H1 (cell line): ENCODE data around the gene SOWAHC.

Source experiments
- CEBPB ChIP-seq: IDR thresholded peaks from 2 replicates; pipeline ENCODE4 v1.6.1; 2012; ENCODE audit warnings: low read depth, low read length
- CHD2 ChIP-seq: IDR thresholded peaks from 2 replicates; pipeline ENCODE4 v1.6.1; 2012; ENCODE audit warnings: low read length, improper control_type of control experiment
- CREB1 ChIP-seq: IDR thresholded peaks from 2 replicates; pipeline ENCODE4 v1.6.1; 2012; ENCODE audit warnings: inconsistent platforms
- CTCF ChIP-seq, 3 experiments: IDR thresholded peaks; 1 replicate in 2 of 3; 2 replicates in 1 of 3; pipeline versions ENCODE4 v1.5.1 to v1.6.1; 2011; ENCODE audit warnings: low read length in 3 of 3, mild to moderate bottlenecking in 3 of 3, inconsistent platforms in 2 of 3, low read depth in 1 of 3, moderate library complexity in 1 of 3; ENCODE audit not compliant: insufficient read depth in 1 of 3; ENCODE audit errors: control extremely low read depth in 1 of 3
- EP300 ChIP-seq, 2 experiments: IDR thresholded peaks; 1 replicate in 1 of 2; 2 replicates in 1 of 2; pipeline ENCODE4 v1.6.1; 2011 to 2012; ENCODE audit warnings: low read depth in 2 of 2, low read length in 2 of 2, mild to moderate bottlenecking in 2 of 2, borderline replicate concordance in 1 of 2, inconsistent platforms in 1 of 2, moderate library complexity in 1 of 2
- EZH2 ChIP-seq: fragments of 200-600 bp; sonication (generic); IDR thresholded peaks from 2 replicates; pipeline ENCODE4 v1.7.1; 2012; ENCODE audit warnings: low read depth, mild to moderate bottlenecking, moderate library complexity, low read length, inconsistent platforms; ENCODE audit not compliant: severe bottlenecking
- JUND ChIP-seq: IDR thresholded peaks from 2 replicates; pipeline ENCODE4 v1.6.1; 2011; ENCODE audit warnings: mild to moderate bottlenecking, improper control_type of control experiment, low read length
- PHF8 ChIP-seq: fragments of 200-600 bp; sonication (generic); conservative IDR thresholded peaks from 2 replicates; pipeline ENCODE4 v1.7.1; 2012; ENCODE audit warnings: low read depth, mild to moderate bottlenecking, inconsistent platforms, low read length, moderate library complexity
- POLR2A ChIP-seq, 2 experiments: IDR thresholded peaks; 1 replicate in 1 of 2; 2 replicates in 1 of 2; pipeline ENCODE4 v1.6.1; 2011; ENCODE audit warnings: low read depth in 2 of 2, low read length in 2 of 2, mild to moderate bottlenecking in 2 of 2; ENCODE audit errors: control extremely low read depth in 1 of 2
- POLR2AphosphoS5 ChIP-seq: IDR thresholded peaks from 2 replicates; pipeline ENCODE4 v1.6.1; 2011; ENCODE audit warnings: low read depth, low read length
- RFX5 ChIP-seq: IDR thresholded peaks from 2 replicates; pipeline ENCODE4 v1.6.1; 2011; ENCODE audit warnings: low read depth, low read length, improper control_type of control experiment, borderline replicate concordance
- SIX5 ChIP-seq: IDR thresholded peaks from 2 replicates; pipeline ENCODE4 v1.6.1; 2011; ENCODE audit warnings: mild to moderate bottlenecking, low read depth, low read length
- SUZ12 ChIP-seq: fragments of 200-600 bp; sonication (generic); IDR thresholded peaks from 2 replicates; pipeline ENCODE4 v1.6.1; 2012; ENCODE audit warnings: mild to moderate bottlenecking, inconsistent platforms, low read length, moderate library complexity, mixed read lengths
- ZNF274 ChIP-seq: IDR thresholded peaks from 2 replicates; pipeline ENCODE4 v1.7.0; 2012; ENCODE audit warnings: low read length, borderline replicate concordance; ENCODE audit errors: extremely low read depth

DNA sequence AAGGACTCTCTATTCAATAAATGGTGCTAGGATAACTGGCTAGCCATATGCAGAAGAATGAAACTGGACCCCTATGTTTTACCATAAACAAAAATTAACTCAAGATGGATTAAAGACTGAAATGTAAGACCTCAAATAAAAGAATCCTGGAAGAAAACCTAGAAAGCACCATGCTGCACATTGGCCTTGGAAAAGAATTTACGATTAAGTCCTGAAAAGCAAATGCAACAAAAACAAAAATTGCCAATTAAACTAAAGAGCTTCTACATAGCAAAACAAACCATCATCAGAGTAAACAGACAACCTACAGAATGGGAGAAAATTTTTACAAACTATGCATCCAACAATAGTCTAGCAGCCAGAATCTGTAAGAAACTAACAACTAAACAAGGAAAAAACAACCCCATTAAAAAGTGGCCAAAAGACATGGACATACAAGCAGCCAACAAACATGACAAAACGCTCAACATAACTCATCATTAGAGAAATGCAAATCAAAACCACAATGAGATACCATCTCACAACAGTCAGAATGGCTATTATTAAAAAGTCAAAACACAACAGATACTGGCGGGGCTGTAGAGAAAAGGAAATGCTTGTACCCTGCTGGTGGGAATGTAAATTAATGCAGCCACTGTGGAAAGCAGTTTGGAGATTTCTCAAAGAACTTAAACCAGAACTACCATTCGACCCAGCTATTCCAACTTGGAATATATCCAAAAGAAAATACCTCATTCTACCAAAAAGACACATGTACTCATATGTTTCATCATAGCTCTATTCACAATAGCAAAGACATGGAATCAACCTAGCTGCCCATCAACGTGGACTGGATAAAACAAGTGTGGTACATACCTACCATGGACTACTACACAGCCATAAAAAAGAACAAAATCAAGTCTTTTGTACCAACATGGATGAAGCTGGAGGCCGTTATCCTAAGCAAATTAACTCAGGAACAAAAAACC lies 31.0 kb upstream of the SOWAHC start:
- TF ChIP-seq CTCF (IDR thresholded peaks at IDR 0.05; ENCODE audit: control extremely low read depth in 1 of 3, insufficient read depth in 1 of 3, low read depth in 1 of 3, low read length in 3 of 3) (no peak), SIX5 (no peak), ZNF274 (no peak), CEBPB (no peak), PHF8 (no peak), CREB1 (no peak), EZH2 (no peak), POLR2AphosphoS5 (no peak), POLR2A (IDR thresholded peaks at IDR 0.05; ENCODE audit: control extremely low read depth in 1 of 2, low read depth in 2 of 2, low read length in 2 of 2) (no peak), JUND (no peak), SUZ12 (no peak), RFX5 (no peak), CHD2 (no peak), EP300 (IDR thresholded peaks at IDR 0.05; ENCODE audit: borderline replicate concordance in 1 of 2, low read depth in 2 of 2, low read length in 2 of 2) (no peak)
